GM12865 (cell line): ENCODE measurements around the gene STARD13.

Experiments
- DNase-seq: peaks from one replicate; pipeline ENCODE4 v3.0.0; 2010; ENCODE audit warnings: low read depth
- H3K4me3 ChIP-seq: 2 replicates; pipeline ENCODE4 v1.5.1; 2011; ENCODE audit warnings: mild to moderate bottlenecking, low read depth, low read length, control low read depth
- CTCF ChIP-seq: IDR thresholded peaks from 2 replicates; pipeline ENCODE4 v1.5.1; 2011; ENCODE audit warnings: low read length, control low read depth, low read depth, inconsistent platforms; ENCODE audit not compliant: insufficient read depth; ENCODE audit errors: missing control alignments

Gene STARD13

GRCh38 chr13:33280923-33281322, 4.6 kb downstream of the STARD13 start:
- no peak for DNase-seq
- TF ChIP-seq CTCF: no peak
- no peak overlapping the region for H3K4me3 ChIP-seq

- H3K4me3 ChIP-seq: no peak overlapping the region
- DNase-seq: no peak
- no peak for TF ChIP-seq CTCF
Measured at GRCh38 chr13:33280279-33280905, 5.2 kb downstream of the STARD13 start.

GRCh38 chr13:33279414-33280278, 5.9 kb downstream of the STARD13 start:
- DNase-seq: no peak
- H3K4me3 ChIP-seq: no peak overlapping the region
- TF ChIP-seq CTCF: no peak

GRCh38 chr13:33278913-33279312, 6.6 kb downstream of the STARD13 start:
- no peak for TF ChIP-seq CTCF
- no peak for DNase-seq
- H3K4me3 ChIP-seq: no peak overlapping the region

GRCh38 chr13:33277946-33278345, 7.6 kb downstream of the STARD13 start:
- no peak for DNase-seq
- TF ChIP-seq CTCF: no peak
- H3K4me3 ChIP-seq: no peak overlapping the region

- DNase-seq: no peak
- TF ChIP-seq CTCF: no peak
- H3K4me3 ChIP-seq: no peak overlapping the region
Measured at GRCh38 chr13:33277037-33277740, 8.4 kb downstream of the STARD13 start.
